NOMO-1 (cell line): ENCODE results near the gene IFNA16.
"Not testable (repeated sequence)": the region's sequence is repeated elsewhere in the genome, so short reads cannot be mapped to it uniquely, and the experiment has no call there.

ENCODE experiments used
- DNase-seq, 2 experiments: peaks; one replicate each; lab custom pipeline; 2025; ENCODE audit not compliant: unreplicated experiment in 2 of 2; lab: John Stamatoyannopoulos, UW

IFNA16 gene

DNA sequence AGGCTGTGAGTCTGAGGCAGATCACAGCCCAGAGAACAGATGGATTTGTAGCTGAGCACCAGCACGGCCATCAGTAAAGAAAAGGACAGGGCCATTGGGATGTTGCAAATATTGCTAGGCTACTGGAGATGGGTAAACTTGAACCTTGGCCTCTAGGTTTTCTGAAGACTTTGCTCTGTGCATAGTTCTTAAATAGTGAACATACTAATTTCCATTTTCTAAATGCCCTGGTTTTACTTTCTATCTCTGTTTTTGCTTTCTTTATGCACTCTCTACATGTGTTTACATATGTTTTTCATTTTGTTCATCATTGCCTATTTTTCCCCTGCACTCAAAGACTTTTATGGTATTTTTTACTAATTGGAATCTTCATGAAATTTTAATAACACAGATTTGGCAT, at the start of gene IFNA16:
IFNA16 (minus strand) TSS at position 101 of the 400 bp plus-strand sequence; CDS start at position 95, 6 bp downstream.
- not testable (repeated sequence) for DNase-seq

DNA sequence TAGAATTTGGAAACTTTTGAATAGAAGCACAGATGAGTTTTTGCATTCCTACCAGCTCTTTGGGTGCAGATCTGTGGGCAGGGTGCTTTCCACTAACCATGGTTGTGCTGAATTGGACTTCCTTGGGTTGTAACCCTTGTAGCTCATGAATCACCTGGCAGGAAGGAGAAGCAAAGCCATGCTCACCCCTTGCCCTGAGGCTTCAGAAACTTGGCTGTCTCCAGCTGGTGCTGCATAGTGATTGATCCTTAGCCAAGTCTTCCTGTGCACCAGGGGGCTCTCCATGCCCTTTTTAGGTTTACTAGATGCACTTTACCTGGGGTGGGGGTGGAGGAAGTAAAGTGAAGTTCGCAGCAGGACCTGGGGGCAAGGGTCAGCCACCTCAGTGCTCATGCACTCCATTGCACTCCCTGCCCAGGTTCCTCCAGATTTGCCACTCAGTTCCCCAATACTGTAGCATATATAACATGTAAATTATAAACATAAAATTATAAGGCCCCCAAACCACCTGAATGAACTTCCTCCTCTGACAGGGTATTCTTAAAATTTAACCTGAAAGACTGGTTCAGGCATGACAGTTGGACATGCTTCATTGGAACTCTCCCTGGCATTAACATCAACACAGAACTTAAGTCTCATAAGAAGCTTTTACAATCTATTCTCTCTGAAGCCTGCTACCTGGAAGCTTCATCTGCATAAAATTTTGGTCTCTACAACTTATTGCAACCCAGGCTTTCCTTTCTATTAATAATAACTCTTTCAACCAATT, 48.5 kb upstream of the IFNA16 start:
- DNase-seq: no peak

DNA sequence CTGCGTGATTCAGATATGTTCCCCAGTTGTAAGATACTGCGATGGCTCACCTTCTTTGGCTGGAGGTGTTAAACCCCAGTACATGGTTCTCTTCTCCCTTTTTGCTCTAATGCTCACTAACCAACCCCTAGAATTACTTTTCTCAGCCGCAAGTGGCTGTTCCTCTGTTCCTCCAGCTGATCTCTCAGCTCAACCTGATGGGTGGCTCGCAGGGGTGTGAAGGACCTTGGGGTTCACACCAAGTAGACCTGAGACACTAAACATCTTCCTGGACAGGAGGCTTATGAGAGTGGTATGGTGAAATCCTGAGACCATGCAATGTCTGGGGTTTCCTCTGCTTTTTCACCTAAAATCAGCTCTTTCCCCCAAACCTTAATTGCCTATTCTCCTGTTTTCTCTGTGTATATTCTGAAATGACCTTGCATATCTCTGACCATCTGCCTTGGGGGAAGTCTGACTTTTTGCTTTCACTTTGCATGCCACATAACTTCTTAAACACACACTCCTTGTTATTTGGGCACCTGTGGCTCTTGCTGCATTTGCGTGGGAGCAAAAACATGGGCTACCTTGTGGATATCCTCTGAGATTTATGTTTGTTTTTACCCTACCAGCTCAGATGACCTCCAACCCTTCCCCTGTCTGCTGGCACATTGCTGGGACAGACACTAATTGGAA, 38.6 kb upstream of the IFNA16 start:
- no peak for DNase-seq

DNA sequence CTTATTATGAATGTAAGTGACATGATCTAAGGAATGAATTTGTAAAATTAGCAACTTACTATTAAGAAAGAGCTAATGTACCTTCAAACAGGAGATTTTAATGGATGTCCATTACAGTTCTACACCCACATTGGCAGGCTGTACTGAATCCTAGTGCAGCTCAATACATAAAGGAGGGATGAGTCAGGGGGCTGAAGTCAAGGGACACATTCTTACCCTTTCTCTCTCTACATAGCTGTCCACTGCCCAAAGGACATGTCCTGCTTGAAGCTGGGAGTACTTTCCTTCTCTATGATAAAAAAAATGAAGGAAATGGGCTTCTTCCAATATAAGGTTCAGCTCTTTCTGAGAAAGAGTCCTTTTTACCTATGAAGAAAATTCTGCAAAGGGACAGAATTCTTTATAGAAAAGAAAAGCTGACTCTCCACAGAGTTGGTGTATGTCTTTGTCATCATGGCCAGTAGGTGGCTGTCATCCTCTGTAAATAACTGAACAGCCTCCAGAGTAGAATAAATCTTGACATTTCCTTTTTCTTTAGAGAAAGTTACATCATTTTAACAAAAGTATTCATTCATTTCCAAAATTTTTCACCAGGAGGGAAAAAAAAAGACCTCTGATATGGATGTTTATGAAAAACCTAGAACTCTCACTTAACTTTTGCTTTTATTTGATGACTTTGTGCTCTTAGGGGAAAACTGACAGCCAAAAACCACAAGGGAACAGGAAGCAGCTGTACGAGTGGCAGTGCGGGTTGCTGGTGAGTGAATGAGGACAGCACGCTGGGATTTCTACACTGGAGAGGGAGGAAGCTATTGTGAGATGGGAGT, 35.8 kb upstream of the IFNA16 start:
- DNase-seq: no peak

DNA sequence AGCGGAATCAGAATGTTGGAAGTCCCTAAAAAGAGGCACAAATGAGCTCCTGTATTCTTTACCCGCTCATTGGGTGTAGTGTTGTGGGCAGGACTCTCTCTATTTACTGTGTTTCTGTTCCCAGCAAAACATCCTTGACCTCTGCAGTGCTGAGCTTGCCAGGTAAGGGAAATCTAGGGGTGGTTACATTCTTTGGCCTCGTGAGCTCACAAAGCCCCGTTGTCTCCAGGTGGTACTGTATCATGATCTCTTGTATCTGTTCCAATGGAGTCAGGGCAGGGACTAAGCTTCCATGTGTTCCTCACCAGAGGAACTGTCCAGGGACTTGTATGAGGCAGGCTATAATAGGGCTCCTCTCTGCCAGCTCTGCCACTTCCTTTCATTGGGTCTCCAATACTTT, 34.5 kb upstream of the IFNA16 start:
- no peak for DNase-seq

DNA sequence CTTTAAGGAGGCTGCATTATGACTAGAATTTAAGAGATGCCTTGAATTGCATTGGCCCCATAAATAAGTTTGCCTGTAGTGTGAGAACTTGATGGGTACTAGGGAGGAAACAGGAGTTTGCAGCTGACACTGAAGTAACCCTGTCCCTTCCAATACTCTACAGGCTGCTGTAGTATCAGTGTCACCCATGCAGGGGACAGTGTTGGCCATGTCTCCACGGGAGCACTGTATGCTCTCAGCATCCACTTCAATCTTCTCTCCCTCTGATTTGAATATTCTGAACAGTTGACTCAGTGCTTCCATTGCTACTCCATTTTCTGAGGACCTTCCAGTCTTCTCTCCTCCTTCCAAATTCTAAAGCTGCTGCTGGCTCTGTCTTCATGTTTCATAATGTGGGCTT, 34.1 kb upstream of the IFNA16 start:
- DNase-seq: no peak

DNA sequence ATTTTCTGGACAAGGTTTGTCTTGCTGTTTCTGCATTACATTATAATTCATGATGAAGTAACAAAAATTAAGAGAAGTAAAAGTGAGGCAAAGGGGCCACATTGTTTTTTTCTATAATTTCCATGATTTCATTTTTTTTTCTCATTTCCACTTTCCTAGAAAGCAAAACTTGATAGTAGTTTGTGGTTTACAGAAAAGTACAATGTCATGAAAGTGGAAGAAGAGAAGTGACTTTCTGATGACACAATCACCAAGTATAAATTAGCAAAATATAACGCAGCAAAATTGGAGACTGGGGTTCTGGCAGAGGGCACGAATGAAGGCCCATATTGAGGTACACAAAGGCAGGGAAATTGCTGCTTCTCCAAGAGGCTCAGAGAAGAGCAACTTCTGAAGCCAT, 27.7 kb upstream of the IFNA16 start:
- no peak for DNase-seq

DNA sequence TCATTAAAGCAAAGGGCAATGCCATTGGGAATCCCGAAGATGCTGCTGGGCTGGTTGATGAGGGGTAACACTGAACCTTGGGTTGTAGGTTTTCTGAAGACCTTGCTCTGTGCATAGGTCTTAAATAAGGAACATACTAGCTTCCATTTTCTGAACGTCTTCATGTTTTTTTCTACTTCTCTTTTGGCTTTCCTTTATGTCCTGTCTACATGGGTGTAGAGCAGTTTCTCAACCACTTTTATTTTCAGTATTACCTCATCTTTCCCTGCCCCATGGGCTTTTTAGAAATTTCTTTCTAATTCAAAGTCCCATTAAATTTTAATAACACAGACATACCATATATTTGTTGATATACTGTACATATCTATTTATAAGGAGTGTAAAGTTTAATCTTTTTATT, 22.8 kb upstream of the IFNA16 start, which contains the start of gene IFNA14:
IFNA14 (minus strand) TSS at position 95 of the 400 bp plus-strand sequence; CDS start at position 25, 70 bp downstream.
- DNase-seq: no peak

DNA sequence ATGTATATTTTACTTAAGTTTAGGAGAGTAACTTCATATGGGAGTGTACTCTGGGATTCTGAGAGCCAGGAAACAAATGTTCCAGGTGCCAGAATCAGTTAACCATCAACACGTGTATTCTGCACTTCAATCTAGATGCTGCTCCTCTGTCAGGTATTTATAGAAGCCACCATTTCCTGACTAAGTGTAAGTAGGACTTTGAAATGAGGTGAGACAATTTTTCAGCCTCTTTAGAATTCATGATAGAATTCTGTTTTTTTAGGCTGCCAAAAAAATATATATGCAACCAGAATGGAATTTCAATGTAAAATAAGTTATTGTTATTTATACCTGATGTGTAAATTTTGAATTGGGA, 19.2 kb upstream of the IFNA16 start:
- not testable (repeated sequence) for DNase-seq

DNA sequence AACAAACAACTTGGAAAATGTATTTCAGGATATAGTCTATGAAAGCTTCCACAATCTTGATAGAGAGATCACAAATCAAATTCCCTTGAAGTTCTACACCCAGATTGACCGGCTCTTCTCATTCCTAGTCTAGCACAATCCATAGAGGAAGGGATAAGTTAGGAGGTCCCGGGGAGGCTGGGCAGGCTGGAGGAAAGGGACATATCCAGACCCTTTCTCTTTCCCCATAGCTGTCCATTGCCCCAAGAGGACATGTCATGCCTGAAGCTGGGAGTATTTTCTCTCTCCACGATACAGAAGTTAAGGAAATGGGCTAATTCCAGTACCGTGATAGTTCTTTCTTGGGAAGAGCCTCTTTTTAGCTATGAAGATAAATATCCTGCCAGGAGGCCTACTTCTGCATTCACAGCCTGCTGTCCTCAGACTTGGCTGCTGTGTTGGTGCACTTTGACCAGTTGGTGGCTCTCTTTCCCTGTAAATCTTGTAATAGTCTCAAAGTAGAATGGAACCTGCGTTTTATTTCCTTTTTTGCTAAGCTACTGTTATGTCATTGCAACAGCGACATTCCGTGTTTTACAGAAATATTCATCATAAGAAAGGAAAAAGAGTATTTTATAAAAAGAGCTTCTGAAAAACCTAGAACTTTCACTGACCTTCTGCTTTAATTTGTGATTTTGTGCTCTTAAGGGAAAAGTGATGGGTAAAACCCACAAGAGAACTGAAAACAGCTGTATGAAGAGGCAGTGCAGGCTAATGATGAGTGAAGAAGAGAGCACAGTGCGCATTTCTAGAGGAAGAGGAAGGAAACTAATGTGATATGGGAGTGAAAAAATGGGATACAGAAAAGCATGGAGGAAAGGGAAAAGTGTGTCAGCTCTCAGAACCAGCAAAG, 18.6 kb upstream of the IFNA16 start:
- DNase-seq: not testable (repeated sequence)

DNA sequence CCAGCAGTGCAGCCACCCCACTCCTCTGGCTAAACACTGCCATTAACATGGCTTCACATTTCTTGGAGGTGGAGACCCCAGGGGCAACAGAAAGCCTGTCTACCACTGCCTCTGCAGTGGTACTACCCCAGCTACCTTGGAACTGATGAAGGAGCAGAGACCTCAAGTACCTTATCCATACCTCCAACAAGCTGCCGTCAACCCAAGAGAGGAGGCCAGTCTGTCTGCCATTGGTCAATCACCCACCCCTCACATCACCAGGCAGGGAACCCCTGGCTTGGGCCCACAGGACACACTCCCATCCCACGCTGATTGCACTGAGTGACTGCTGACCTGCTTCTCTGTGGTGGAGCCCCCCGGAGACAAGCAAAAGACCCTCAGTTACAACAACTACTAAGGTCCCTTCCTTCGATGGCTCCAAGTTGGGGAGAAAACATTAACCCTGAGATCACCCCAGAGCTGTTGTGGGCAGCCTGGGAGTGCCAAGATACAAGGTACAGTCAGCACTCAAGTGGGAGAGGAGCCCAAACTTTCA, 17.1 kb upstream of the IFNA16 start:
- no peak for DNase-seq

DNA sequence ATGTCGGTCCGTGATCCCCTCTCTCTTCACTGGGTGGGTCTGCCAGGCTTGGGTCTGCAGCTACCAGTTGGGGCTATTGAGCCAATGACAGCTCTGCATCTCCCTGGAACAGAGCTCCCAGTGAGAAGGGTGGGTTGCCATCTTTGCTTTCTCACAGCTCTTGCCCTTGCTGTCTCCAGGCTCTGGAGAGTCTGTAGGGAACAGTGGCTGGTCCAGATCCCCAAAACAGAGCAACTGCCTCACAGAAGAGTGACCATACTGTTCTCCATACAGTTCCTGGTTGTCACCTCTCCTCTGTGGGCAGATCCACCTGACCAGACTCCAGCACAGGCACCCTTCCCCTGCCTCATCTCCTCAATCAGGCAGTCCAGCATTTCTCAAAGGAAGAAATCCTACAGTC, 16.1 kb upstream of the IFNA16 start:
- DNase-seq: no peak

DNA sequence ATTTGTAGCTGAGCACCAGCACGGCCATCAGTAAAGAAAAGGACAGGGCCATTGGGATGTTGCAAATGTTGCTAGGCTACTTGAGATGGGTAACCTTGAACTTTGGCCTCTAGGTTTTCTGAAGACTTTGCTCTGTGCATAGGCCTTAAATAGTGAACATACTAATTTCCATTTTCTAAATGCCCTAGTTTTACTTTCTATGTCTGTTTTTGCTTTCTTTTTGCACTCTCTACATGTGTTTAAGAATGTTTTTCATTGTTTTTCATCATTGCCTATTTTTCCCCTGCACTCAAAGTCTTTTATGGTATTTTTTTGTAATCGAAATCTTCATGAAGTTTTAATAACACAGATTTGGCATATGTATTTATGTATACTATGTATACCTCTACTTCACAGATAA, 11.0 kb upstream of the IFNA16 start, which contains the start of gene IFNA17:
IFNA17 (minus strand) TSS at position 101 of the 400 bp plus-strand sequence; CDS start at position 52, 49 bp downstream.
- DNase-seq: no peak

DNA sequence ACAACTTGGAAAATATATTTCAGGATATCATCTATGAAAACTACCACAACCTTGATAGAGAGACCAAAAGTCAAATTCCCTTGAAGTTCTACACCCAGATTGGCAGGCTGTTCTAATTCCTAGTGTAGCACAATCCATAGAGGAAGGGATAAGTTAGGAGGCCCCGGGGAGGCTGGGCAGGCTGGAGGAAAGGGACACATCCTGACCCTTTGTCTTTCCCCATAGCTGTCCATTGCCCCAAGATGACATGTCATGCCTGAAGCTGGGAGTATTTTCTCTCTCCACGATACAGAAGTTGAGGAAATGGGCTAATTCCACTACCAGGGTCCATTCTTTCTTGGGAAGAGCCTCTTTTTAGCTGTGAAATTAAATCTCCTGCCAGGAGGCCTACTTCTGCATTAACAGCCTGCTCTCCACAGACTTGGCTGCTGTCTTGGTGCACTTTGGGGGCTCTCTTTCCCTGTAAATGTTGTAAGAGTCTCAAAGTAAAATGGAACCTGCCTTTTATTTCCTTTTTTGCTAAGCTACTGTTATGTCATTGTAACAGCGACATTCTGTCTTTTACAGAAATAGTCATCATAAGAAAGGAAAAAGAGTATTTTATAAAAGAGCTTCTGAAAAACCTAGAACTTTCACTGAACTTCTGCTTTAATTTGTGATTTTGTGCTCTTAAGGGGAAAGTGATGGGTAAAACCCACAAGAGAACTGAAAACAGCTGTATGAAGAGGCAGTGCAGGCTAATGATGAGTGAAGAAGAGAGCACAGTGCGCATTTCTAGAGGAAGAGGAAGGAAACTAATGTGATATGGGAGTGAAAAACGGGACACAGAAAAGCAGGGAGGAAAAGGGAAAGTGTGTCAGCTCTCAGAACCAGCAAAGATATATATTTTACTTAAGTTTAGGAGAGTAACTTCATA, 3.4 kb downstream of the IFNA16 start:
- DNase-seq: not testable (repeated sequence)

DNA sequence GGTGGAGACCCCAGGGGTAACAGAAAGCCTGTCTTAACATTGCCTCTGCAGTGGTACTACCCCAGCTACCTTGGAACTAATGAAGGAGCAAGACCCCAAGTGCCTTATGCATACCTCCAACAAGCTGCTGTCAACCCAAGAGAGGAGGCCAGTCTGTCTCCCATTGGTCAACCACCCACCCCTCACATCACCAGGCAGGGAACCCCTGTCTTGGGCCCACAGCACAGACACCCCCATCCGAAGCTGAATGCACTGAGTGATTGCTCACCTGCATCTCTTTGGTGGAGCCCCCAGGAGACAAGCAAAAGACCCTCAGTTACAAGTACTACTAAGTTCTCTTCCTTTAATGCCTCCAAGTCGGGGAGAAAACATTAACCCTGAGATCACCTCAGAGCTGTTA, 5.0 kb downstream of the IFNA16 start:
- not testable (repeated sequence) for DNase-seq

DNA sequence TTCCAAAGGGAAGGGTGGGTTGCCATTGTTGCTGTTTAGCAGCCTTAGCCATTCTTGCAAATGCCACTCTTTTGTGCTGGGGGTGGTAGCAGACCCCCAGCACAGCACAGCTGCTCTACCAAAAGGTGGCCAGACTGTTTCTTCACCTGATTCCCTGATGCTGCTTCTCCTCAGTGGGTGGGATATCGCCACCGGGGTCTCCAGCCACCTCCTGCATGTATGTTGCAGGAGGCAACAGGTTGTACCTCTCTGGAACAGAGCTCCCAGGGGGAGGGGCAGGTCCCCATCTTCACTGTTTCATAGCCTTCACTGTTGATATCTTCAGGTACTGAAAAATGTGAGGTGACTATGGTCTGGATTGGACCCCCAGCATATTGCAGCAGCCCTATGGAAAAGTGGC, 6.3 kb downstream of the IFNA16 start:
- not testable (repeated sequence) for DNase-seq

DNA sequence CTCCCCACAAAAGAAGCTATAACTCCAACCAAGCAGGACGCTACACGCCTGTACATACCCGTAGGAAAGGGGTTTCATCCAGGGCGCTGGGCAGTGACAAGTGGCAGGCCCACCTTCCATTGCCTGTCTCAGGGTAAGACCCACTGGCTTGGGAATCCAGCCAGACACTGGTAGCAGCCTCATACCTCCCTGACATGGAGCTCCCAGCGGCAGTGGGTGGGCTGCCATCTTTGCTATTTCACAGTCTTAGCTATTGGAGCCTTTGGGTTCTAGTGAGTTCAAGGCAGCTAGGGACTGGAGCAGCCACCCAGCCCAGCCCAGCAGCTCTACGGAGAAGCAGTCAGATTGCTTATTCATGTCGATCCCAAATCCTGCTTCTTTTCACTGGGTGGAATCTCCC, 6.8 kb downstream of the IFNA16 start:
- no peak for DNase-seq

DNA sequence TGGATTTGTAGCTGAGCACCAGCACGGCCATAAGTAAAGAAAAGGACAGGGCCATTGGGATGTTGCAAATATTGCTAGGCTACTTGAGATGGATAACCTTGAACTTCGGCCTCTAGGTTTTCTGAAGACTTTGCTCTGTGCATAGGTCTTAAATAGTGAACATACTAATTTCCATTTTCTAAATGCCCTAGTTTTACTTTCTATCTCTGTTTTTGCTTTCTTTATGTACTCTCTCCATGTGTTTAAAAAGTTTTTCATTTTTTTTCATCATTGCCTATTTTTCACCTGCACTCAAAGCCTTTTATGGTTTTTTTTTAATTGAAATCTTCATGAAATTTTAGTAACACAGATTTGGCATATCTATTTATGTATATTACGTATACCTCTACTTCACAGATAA, 10.1 kb downstream of the IFNA16 start, which contains the start of gene IFNA10:
IFNA10 (minus strand) TSS at position 101 of the 400 bp plus-strand sequence; CDS start at position 55, 46 bp downstream.
- DNase-seq: not testable (repeated sequence)

DNA sequence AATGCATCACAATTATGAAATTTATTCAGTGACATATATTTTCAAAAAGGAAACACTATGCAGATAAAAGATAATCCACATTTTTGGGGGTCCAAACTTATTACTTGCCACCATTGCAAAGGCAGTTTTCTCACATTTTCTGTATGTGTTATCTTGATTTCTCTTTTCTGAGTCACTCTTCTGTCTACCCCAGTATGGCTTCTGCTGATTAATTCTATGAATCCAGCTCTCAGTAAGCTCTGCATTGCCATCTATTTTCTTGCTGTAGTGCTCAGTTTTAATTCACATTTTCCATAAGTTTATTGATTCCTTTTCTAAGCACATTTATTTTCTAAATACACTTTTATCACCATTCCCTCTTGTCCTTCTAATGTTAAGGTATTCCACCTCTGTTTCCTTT, 11.9 kb downstream of the IFNA16 start:
- no peak for DNase-seq
